Muscle layer of duodenum (tissue), 2 donors: ENCODE results near the gene TLN1.

Source experiments
- H3K27ac ChIP-seq: one replicate; pipeline ENCODE4 v1.7.0; 2013; ENCODE audit warnings: mild to moderate bottlenecking, low read length
- H3K27me3 ChIP-seq: one replicate; pipeline ENCODE4 v1.7.0; 2013; ENCODE audit warnings: low read depth, mild to moderate bottlenecking, control low read depth, low read length
- H3K36me3 ChIP-seq, 2 donors: one replicate each; pipeline ENCODE4 v1.7.0; 2013; ENCODE audit warnings: low read length in 2 of 2, control low read depth in 1 of 2, mild to moderate bottlenecking in 1 of 2; ENCODE audit not compliant: insufficient read depth in 2 of 2, control insufficient read depth in 1 of 2
- H3K4me1 ChIP-seq, 2 donors: one replicate each; pipeline ENCODE4 v1.7.0; 2013; ENCODE audit warnings: low read length in 2 of 2, mild to moderate bottlenecking in 2 of 2, control low read depth in 1 of 2, moderate library complexity in 1 of 2; ENCODE audit not compliant: insufficient read depth in 2 of 2, control insufficient read depth in 1 of 2
- H3K4me3 ChIP-seq, 2 donors: one replicate each; pipeline ENCODE4 v1.7.0; 2013; ENCODE audit warnings: low read length in 2 of 2, low read depth in 1 of 2, mild to moderate bottlenecking in 1 of 2
- H3K9me3 ChIP-seq, 2 donors: one replicate each; pipeline ENCODE4 v1.7.0; 2013; ENCODE audit warnings: low read length in 2 of 2, control low read depth in 1 of 2, mild to moderate bottlenecking in 1 of 2; ENCODE audit not compliant: control insufficient read depth in 1 of 2
- donor health status: healthy.

TLN1 gene

GRCh38 chr9:35714579-35715252 lies 17.3 kb downstream of the TLN1 start:
- H3K4me1 ChIP-seq, result no peaks in the 10 kb centered on the region
- no peaks in the 10 kb centered on the region for H3K9me3 ChIP-seq
- no peak overlapping the region for H3K27ac ChIP-seq
- H3K27me3 ChIP-seq, result no peaks in the 10 kb centered on the region
- peaks cover 89 to 97% of the 10 kb centered on the region in 2 donors for H3K36me3 ChIP-seq
- no peak overlapping the region for H3K4me3 ChIP-seq

GRCh38 chr9:35714123-35714522 lies 17.9 kb downstream of the TLN1 start:
- no peaks in the 10 kb centered on the region for H3K4me1 ChIP-seq
- no peak overlapping the region for H3K27ac ChIP-seq
- H3K4me3 ChIP-seq, result no peak overlapping the region
- peaks cover 86 to 92% of the 10 kb centered on the region in 2 donors for H3K36me3 ChIP-seq
- H3K9me3 ChIP-seq, result no peaks in the 10 kb centered on the region
- H3K27me3 ChIP-seq, result no peaks in the 10 kb centered on the region

- H3K4me3 ChIP-seq, result no peak overlapping the region
- H3K4me1 ChIP-seq, result no peaks in the 10 kb centered on the region
- H3K27ac ChIP-seq, result no peak overlapping the region
- no peaks in the 10 kb centered on the region for H3K9me3 ChIP-seq
- no peaks in the 10 kb centered on the region for H3K27me3 ChIP-seq
- peaks cover 85 to 92% of the 10 kb centered on the region in 2 donors for H3K36me3 ChIP-seq
Measured at GRCh38 chr9:35713578-35713977, 18.4 kb downstream of the TLN1 start.

GRCh38 chr9:35712762-35713400 lies 19.1 kb downstream of the TLN1 start:
- Histone ChIP-seq H3K27me3 (no peaks in the 10 kb centered on the region), H3K9me3 (no peaks in the 10 kb centered on the region), H3K4me3 (no peak overlapping the region), H3K27ac (no peak overlapping the region), H3K36me3 (peaks cover 85 to 92% of the 10 kb centered on the region in 2 donors), H3K4me1 (no peaks in the 10 kb centered on the region)

- no peaks in the 10 kb centered on the region for H3K27me3 ChIP-seq
- H3K9me3 ChIP-seq, result no peaks in the 10 kb centered on the region
- no peak overlapping the region for H3K4me3 ChIP-seq
- no peak overlapping the region for H3K27ac ChIP-seq
- H3K36me3 ChIP-seq, result peaks cover 85 to 92% of the 10 kb centered on the region in 2 donors
- H3K4me1 ChIP-seq, result no peaks in the 10 kb centered on the region
Measured at GRCh38 chr9:35711501-35712428, 20.2 kb downstream of the TLN1 start.

- Histone ChIP-seq H3K27me3 (no peaks in the 10 kb centered on the region), H3K27ac (no peak overlapping the region), H3K9me3 (no peaks in the 10 kb centered on the region), H3K36me3 (peaks cover 85 to 92% of the 10 kb centered on the region in 2 donors), H3K4me3 (no peak overlapping the region), H3K4me1 (no peaks in the 10 kb centered on the region)
Measured at GRCh38 chr9:35710818-35711500, 21.0 kb downstream of the TLN1 start.

- Histone ChIP-seq H3K9me3 (no peaks in the 10 kb centered on the region), H3K4me3 (no peak overlapping the region), H3K4me1 (no peaks in the 10 kb centered on the region), H3K27me3 (no peaks in the 10 kb centered on the region), H3K36me3 (peaks cover 88 to 92% of the 10 kb centered on the region in 2 donors), H3K27ac (no peak overlapping the region)
Measured at GRCh38 chr9:35708146-35708545, 23.8 kb downstream of the TLN1 start.

GRCh38 chr9:35706951-35707350 lies 25.0 kb downstream of the TLN1 start:
- H3K36me3 ChIP-seq, result peaks cover 87 to 91% of the 10 kb centered on the region in 2 donors
- no peaks in the 10 kb centered on the region for H3K27me3 ChIP-seq
- no peak overlapping the region for H3K4me3 ChIP-seq
- H3K9me3 ChIP-seq, result no peaks in the 10 kb centered on the region
- H3K4me1 ChIP-seq, result no peaks in the 10 kb centered on the region
- H3K27ac ChIP-seq, result no peak overlapping the region

GRCh38 chr9:35705836-35706430 lies 26.1 kb downstream of the TLN1 start:
- H3K27ac ChIP-seq, result no peak overlapping the region
- no peaks in the 10 kb centered on the region for H3K4me1 ChIP-seq
- no peak overlapping the region for H3K4me3 ChIP-seq
- peaks cover 87 to 91% of the 10 kb centered on the region in 2 donors for H3K36me3 ChIP-seq
- no peaks in the 10 kb centered on the region for H3K9me3 ChIP-seq
- no peaks in the 10 kb centered on the region for H3K27me3 ChIP-seq

- Histone ChIP-seq H3K36me3 (peaks cover 87 to 90% of the 10 kb centered on the region in 2 donors), H3K27me3 (no peaks in the 10 kb centered on the region), H3K27ac (no peak overlapping the region), H3K4me1 (no peaks in the 10 kb centered on the region), H3K9me3 (no peaks in the 10 kb centered on the region), H3K4me3 (no peak overlapping the region)
Measured at GRCh38 chr9:35705372-35705771, 26.6 kb downstream of the TLN1 start.
